HG02798 (cell line): ENCODE results near the gene CALML5.

Source experiments
- ATAC-seq: cut with Tn5 transposase; IDR thresholded peaks from one replicate; pipeline ENCODE4 v1.9.1; 2021; ENCODE audit warnings: mild to moderate bottlenecking; ENCODE audit not compliant: unreplicated experiment, poor library complexity

The CALML5 gene

GRCh38 chr10:5468262-5469106 lies 30.9 kb downstream of the CALML5 start:
- no peak for ATAC-seq

GRCh38 chr10:5467634-5468255 lies 31.6 kb downstream of the CALML5 start:
- no peak for ATAC-seq

DNA sequence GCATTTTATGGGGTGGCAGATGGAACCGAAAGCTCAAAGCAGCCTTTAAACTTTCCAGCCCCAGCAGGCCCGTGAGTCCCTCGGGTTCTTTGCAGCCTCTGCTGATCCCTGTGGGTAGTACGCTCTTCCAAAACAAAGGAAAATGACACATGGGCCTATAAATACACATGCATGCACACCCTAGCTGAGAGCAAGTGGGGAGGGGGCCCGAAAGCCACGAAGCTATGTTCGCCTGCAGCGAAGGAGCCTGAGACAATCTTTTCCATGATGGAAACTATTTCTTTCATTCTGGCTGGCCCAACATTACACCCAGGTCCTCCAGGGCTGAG lies 32.2 kb downstream of the CALML5 start:
- no peak for ATAC-seq

DNA sequence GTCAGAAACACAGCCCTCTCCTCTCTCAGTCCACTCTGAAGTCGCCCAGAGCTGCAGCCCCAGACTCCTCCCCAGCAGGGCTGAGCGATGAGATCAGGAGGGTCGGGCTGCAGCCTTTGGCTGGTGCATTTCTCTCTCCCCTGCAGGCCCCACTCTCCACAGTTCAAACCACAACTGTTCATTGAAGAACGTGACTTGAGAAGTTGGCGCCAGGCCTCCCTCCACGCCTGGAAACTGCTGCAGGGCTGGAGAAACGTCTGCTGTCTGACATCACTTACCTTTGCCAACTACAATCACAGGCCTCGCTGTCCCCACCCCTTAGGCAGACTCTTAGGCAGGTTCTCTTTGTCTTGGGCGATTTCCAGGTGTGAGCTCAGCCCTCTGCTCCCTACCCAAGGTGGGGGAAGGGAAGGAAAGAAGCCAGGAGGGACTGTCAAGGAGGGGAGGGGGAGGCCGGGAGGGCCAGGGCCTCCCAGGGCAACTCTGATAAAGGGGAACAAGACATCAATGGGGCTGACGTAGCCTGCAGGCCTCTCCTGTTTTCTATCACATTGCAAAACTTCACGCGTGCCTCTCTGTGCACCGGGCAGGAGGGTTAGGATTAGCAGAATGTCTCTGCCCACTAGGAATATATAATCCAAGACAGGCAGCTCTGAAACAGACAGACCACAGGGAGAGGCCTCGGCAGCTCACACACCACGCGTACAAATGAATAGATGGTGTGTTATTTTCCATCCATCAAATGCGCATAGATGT lies 32.7 kb downstream of the CALML5 start:
- no peak for ATAC-seq

DNA sequence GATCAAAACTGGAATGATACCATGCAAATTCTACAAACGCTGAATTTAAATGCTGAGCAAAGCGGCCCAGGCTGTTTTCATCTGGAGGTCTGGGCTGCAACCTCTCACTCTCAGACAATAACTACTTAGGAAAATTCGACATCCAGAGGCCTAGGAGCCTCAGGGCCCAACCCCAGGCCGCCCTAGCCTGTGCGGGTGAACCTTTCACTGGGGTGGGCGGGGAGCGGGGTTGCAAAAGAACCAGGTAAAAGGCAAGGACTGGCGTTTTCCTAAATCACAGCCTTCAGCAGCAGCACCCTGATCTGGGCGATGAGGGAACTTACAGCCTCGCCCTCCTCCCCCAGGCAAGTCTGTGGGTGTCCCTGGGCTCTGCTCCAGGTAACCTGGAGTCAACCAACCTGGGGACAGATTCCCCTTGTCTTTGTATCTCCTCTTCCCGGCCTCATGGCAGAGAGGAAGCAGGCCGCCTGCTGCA lies 33.4 kb downstream of the CALML5 start:
- ATAC-seq: no peak

GRCh38 chr10:5464546-5464945 lies 34.8 kb downstream of the CALML5 start:
- ATAC-seq: no peak

GRCh38 chr10:5462841-5463293 lies 36.5 kb downstream of the CALML5 start:
- no peak for ATAC-seq

DNA sequence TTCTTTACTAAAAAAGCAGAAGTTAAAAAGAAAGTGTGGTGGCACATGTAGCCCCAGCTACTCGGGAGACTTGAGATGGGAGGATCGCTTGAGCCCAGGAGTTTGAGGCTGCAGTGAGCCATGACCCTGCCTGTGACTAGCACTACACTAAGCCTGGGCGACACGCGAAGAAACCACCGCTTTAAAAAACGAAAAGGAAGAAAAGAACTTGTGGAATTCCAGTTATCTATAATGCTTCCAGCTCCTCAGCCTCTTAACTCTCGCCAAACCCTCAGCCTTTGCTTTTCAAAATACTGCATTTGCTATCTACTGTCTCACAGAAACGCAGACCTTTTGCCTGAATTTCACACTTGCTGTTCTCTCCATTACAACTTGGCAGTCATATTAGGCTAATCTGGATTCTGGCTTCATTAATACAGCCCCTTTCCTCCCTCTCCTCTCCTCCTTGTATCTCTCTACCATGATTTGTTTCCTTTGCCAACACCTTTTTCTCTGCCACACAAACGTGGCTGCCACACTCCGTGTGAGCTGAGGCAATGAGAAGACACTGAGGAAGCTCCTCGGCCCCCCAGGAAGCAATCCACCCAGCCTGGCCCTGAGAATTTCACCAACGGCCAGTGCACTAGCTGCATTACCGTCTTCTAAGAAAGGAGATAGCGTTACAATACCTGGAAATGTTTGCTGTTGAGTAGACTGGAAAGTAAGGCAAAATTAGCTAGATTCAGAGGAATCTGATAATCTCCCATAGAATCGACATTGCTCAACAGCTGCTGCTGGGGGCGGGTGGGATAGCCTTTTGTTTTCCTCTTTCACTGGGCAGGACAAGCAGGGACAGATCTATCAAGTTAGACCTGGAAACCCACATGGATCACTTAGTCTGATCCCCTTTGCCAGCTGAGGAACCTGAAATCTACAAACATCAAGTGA lies 37.2 kb downstream of the CALML5 start:
- ATAC-seq: no peak

DNA sequence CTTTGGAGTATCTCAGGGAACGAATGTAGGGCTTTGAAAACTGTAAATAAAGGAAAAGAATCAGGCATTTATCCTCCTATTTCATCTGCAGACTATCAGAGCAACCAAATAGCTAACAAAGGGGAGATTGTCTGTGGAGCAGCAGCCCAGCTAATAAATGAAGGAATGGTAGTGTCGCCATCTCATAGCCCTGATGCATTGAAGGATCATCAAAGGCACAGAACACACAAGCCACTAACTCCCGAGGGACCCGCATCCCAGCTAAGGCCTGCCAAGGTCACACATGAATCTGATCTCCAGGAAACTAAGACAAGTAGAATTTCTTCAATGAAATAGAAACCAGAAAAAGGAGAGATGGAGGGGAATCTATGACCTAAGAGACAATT lies 38.2 kb downstream of the CALML5 start:
- ATAC-seq: no peak

DNA sequence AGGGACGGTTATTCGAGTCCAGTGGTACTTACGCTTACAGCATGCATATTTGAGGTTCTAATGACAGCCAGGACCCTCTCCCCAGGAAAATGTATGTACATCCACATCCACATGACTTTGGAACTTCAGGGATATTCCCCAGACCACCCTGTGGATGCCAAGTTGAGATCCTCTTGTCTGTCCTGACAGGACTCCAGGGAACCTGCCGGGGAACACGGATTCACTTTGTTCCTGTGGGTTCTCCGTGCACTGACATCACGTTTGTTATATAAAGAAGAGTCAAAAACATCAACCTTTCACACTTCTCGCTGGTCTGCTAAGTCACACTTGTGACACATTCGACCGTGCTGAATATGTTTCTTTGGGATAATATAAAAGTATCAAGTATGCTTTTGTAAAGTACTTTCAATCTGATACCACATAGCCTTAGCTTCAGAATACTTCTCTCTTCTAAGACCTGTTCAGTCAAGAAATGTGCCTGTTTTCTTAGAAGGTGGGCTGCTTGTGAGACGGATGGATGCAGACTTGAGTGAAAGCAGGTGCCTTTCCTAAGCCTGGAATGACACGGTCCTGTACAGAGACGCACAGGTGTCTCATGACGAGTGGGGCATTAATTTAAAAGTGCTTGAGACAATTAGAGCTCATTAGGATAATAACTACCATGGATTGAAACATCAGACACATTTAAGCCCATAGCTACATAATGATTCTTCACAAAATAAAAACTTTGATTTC lies 38.7 kb downstream of the CALML5 start:
- ATAC-seq: no peak

- no peak for ATAC-seq
Observed at GRCh38 chr10:5458949-5459747, 40.2 kb downstream of the CALML5 start.

DNA sequence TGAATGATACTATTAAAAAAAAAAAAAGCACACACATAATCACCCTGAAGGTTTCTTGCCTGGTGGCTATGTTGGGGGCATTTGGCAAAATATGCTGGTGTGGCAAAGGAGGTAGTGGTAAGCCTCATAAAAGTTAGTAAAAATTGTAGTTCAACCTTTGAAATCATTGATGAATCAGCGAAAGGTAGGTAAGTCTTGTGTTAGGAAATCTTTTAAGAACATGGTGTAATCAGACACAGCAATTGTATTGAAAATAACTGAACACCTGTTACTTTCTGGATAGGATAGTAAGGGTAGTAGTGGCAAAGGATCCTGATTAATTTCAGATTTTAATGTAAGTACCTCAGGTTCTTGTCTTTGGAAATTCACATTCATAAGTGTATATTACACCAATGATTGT lies 40.9 kb downstream of the CALML5 start:
- no peak for ATAC-seq

DNA sequence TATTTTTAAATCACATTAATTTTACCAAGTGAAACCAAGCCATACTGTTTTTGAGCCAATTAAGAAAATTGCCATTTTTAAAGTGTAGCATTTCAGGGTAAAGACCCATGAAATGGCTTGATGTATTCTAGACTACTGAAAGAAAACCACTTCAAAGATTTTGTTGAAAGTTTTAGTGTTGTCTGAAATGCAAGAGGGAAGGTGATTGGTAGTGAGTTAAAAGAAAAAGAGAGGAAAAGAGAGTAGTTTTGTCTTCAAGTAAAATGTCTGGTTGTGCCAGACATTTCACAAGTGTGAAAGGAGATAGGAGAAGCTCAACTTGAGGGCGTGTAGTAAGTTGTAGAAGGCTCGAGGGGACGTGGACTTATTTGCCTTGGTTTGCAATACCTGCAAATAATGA lies 41.6 kb downstream of the CALML5 start:
- ATAC-seq: no peak

DNA sequence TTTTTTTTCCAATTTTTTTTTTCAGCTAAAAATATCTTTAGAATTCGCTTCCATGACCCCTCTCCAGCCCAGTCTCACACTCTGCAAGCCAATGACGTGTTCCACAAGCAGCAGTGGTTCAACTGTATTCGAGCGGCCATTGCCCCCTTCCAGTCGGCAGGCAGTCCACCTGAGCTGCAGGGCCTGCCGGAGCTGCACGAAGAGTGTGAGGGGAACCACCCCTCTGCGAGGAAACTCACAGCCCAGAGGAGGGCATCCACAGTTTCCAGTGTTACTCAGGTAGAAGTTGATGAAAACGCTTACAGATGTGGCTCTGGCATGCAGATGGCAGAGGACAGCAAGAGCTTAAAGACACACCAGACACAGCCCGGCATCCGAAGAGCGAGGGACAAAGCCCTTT lies 42.8 kb downstream of the CALML5 start:
- ATAC-seq: no peak

DNA sequence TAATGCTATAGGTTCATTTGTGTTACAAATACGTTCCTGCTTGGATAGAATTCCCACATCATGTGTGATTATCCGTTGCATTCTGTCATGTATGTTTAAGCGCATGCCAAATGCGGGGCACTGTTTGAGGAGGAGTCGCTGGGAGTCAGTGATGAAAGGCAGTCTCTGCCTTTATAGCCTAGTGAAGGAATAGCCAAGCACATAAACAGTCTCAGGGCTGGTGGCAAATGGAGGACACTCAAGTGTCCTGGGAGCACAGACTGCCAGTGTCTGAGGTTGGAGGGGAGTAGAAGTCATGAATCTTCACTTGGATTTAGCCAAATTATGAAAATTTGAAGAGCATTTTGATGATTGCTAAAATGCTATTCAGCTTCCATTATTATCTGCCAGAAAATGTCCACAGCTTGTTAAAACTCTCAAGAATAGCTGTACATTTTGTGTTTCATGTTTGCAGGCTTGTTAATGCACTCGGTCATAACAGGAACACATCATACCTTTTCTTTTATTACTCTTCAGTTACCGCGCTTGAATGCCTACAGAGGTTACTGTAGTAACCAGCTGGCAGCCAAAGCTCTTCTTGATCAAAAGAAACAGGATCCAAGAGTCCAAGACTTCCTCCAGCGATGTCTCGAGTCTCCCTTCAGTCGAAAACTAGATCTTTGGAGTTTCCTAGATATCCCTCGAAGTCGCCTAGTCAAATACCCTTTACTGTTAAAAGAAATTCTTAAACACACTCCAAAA lies 45.5 kb downstream of the CALML5 start:
- ATAC-seq: no peak

- no peak for ATAC-seq
Observed at GRCh38 chr10:5450605-5451384, 48.6 kb downstream of the CALML5 start.

DNA sequence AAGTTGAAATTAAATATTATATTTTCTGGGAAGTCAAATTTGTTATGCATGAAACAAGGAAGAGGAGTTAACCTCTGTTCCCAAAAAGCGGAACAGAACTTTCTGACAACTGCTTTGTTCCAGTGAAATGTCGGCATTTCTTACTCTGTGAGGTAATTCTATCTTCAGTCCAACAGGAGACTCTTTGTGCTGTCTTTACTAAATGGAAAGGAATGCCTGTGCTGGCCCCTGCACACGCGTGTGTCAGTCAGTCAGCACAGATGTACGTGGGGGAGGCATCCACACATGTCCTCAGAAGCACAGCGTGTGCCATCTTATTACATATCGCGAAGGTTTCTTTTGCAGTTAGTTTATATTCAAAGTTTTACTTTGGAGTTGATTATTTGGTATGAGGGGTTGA lies 49.5 kb downstream of the CALML5 start:
- no peak for ATAC-seq
